GM20000 (cell line): ENCODE results near the gene PTPRCAP.

Experiments
- DNase-seq: peaks from one replicate; pipeline ENCODE4 v3.0.0; 2012; ENCODE audit warnings: low spot score
- CTCF ChIP-seq: IDR thresholded peaks from 2 replicates; pipeline ENCODE4 v1.5.1; 2012; ENCODE audit warnings: mild to moderate bottlenecking, control low read depth; ENCODE audit errors: extremely low read depth, missing control alignments

PTPRCAP gene

GRCh38 chr11:67389477-67389876 is 48.0 kb downstream of the PTPRCAP start:
- TF ChIP-seq CTCF = peak; percentile 64
- DNase-seq = peak; percentile 70

DNA sequence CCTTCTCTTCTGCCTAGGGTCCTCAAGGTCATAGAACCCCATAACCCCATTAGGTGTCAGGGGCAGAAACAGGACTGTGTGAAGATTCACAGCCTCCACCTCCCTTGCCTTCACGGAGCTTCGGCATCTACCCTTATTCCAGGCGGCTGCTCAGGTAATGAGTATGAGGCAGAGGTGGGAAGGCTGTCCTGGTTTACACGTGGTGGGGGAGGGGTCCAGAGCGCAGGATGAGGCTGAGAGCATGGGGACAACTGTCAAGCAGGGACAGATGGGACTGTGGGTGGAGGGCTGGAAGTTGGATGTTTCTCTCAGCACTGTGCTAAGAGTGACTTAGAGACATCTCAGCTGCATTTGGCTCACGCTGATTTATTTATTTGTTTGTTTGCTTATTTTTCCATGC is 50.0 kb downstream of the PTPRCAP start:
- TF ChIP-seq CTCF = no peak

GRCh38 chr11:67387069-67387468 is 50.4 kb downstream of the PTPRCAP start:
- DNase-seq = no peak
- TF ChIP-seq CTCF = no peak

More for the DNA sequence above, 50.0 kb downstream of the PTPRCAP start:
- no peak for DNase-seq
